Activated CD4-positive, alpha-beta T cell treated with anti-CD3 and anti-CD28 coated beads, Interleukin-2, amount 10 ng/mL, durations not matched to agents 7 days and 5 days (primary cell): Measurements from ENCODE around the gene MAN1A1. TPM values are rescaled to one million over a fixed set of nuclear protein-coding genes. Genes with fewer than 3 reads are reported as not detected.

Source experiments
- CTCF ChIA-PET: fragments of 350-600 bp; sonication (Branson Sonifier 250); formaldehyde crosslinking; loops from one replicate; lab custom pipeline; 2021; ENCODE audit warnings: antibody characterized with exemption; lab: Charles Lee
- POLR2A ChIA-PET: fragments of 350-600 bp; sonication (Branson Sonifier 250); formaldehyde crosslinking; loops from one replicate; lab custom pipeline; 2021; ENCODE audit warnings: antibody characterized with exemption; lab: Charles Lee
- DNase-seq: peaks from one replicate; pipeline ENCODE4 v3.0.0-alpha.2; 2020
- H3K27ac Mint-ChIP-seq: one replicate; pipeline ENCODE4 v1.8.0; 2021; ENCODE audit warnings: mild to moderate bottlenecking, moderate library complexity, mixed read lengths
- H3K27me3 Mint-ChIP-seq: one replicate; pipeline ENCODE4 v1.8.0; 2021; ENCODE audit warnings: mixed read lengths
- H3K36me3 Mint-ChIP-seq: one replicate; pipeline ENCODE4 v1.8.0; 2021; ENCODE audit warnings: low read depth, mixed read lengths
- H3K4me1 Mint-ChIP-seq: one replicate; pipeline ENCODE4 v1.8.0; 2021; ENCODE audit warnings: mixed read lengths
- H3K4me3 Mint-ChIP-seq: one replicate; pipeline ENCODE4 v1.8.0; 2021; ENCODE audit warnings: mild to moderate bottlenecking, moderate library complexity, mixed read lengths
- H3K9me3 Mint-ChIP-seq: one replicate; pipeline ENCODE4 v1.8.0; 2021; ENCODE audit warnings: mixed read lengths
- total RNA-seq, 2 experiments: library from RNA; stranded (reverse); gene quantifications; one replicate each; pipeline ENCODE4 v1.2.3, GENCODE V29; 2021

MAN1A1 gene
- total RNA-seq, 2 experiments from 2014 or later: 10.5 to 10.6 TPM

- DNase-seq: no peak
- Mint-ChIP-seq H3K27ac (no peak overlapping the region), H3K4me3 (no peak overlapping the region), H3K9me3 (no peaks in the 10 kb centered on the region), H3K4me1 (no peaks in the 10 kb centered on the region), H3K27me3 (no peaks in the 10 kb centered on the region), H3K36me3 (peaks cover 15% of the 10 kb centered on the region)
- ChIA-PET POLR2A (no interaction called here), CTCF (interaction anchor here (0.9 to 1.5 kb wide), 2 partner anchors 8 to 100 kb away, joined by 3 read pairs; no protein-coding TSS in a partner anchor)
Observed at GRCh38 chr6:119247504-119247903, 102.1 kb downstream of the MAN1A1 start.

- Mint-ChIP-seq H3K36me3 (peaks cover 9% of the 10 kb centered on the region), H3K27ac (no peak overlapping the region), H3K4me1 (no peaks in the 10 kb centered on the region), H3K27me3 (no peaks in the 10 kb centered on the region), H3K9me3 (no peaks in the 10 kb centered on the region), H3K4me3 (no peak overlapping the region)
- CTCF ChIA-PET: interaction anchor here (1.4 kb wide), 1 partner anchor 13 kb away, joined by 3 read pairs; no protein-coding TSS in a partner anchor
- DNase-seq: no peak
- POLR2A ChIA-PET: no interaction called here
Observed at GRCh38 chr6:119243657-119244056, 105.9 kb downstream of the MAN1A1 start.

- H3K9me3 Mint-ChIP-seq: no peaks in the 10 kb centered on the region
- CTCF ChIA-PET: interaction anchor here (1.4 kb wide), 1 partner anchor 13 kb away, joined by 3 read pairs; no protein-coding TSS in a partner anchor
- H3K4me3 Mint-ChIP-seq: no peak overlapping the region
- POLR2A ChIA-PET: no interaction called here
- H3K4me1 Mint-ChIP-seq: no peaks in the 10 kb centered on the region
- no peak overlapping the region for H3K27ac Mint-ChIP-seq
- DNase-seq: no peak
- peaks cover 9% of the 10 kb centered on the region for H3K36me3 Mint-ChIP-seq
- H3K27me3 Mint-ChIP-seq: no peaks in the 10 kb centered on the region
Observed at GRCh38 chr6:119243037-119243436, 106.5 kb downstream of the MAN1A1 start.

GRCh38 chr6:119241540-119242309, 107.8 kb downstream of the MAN1A1 start:
- no peak overlapping the region for H3K4me3 Mint-ChIP-seq

GRCh38 chr6:119241111-119241465, 108.5 kb downstream of the MAN1A1 start:
- Mint-ChIP-seq H3K36me3 (peaks cover 8% of the 10 kb centered on the region), H3K4me3 (no peak overlapping the region), H3K27ac (no peak overlapping the region), H3K27me3 (no peaks in the 10 kb centered on the region), H3K4me1 (no peaks in the 10 kb centered on the region), H3K9me3 (peaks cover 2% of the 10 kb centered on the region)
- CTCF ChIA-PET: no interaction called here
- POLR2A ChIA-PET: no interaction called here
- DNase-seq: no peak

More at GRCh38 chr6:119241540-119242309, 107.8 kb downstream of the MAN1A1 start:
- ChIA-PET CTCF (no interaction called here), POLR2A (no interaction called here)
- H3K36me3 Mint-ChIP-seq: peaks cover 4% of the 10 kb centered on the region
- H3K4me1 Mint-ChIP-seq: no peaks in the 10 kb centered on the region
- no peaks in the 10 kb centered on the region for H3K27me3 Mint-ChIP-seq
- H3K27ac Mint-ChIP-seq: no peak overlapping the region
- no peaks in the 10 kb centered on the region for H3K9me3 Mint-ChIP-seq
- DNase-seq: no peak

GRCh38 chr6:119240257-119241110, 109.1 kb downstream of the MAN1A1 start:
- CTCF ChIA-PET: no interaction called here
- no peak for DNase-seq
- H3K36me3 Mint-ChIP-seq: peaks cover 8% of the 10 kb centered on the region
- no peak overlapping the region for H3K4me3 Mint-ChIP-seq
- no peaks in the 10 kb centered on the region for H3K27me3 Mint-ChIP-seq
- no peaks in the 10 kb centered on the region for H3K4me1 Mint-ChIP-seq
- POLR2A ChIA-PET: no interaction called here
- peaks cover 3% of the 10 kb centered on the region for H3K9me3 Mint-ChIP-seq
- H3K27ac Mint-ChIP-seq: no peak overlapping the region

- no peak overlapping the region for H3K27ac Mint-ChIP-seq
- DNase-seq: no peak
- peaks cover 3% of the 10 kb centered on the region for H3K9me3 Mint-ChIP-seq
- peaks cover 12% of the 10 kb centered on the region for H3K36me3 Mint-ChIP-seq
- POLR2A ChIA-PET: no interaction called here
- CTCF ChIA-PET: interaction anchor here (1.3 kb wide), 1 partner anchor 13 kb away, joined by 3 read pairs; no protein-coding TSS in a partner anchor
- no peaks in the 10 kb centered on the region for H3K27me3 Mint-ChIP-seq
- peaks cover 5% of the 10 kb centered on the region for H3K4me1 Mint-ChIP-seq
- H3K4me3 Mint-ChIP-seq: no peak overlapping the region
Observed at GRCh38 chr6:119237177-119237715, 112.3 kb downstream of the MAN1A1 start.

GRCh38 chr6:119234941-119235340, 114.6 kb downstream of the MAN1A1 start:
- Mint-ChIP-seq H3K4me3 (no peak overlapping the region), H3K9me3 (peaks cover 3% of the 10 kb centered on the region), H3K27me3 (no peaks in the 10 kb centered on the region), H3K27ac (no peak overlapping the region), H3K4me1 (peaks cover 5% of the 10 kb centered on the region), H3K36me3 (peaks cover 12% of the 10 kb centered on the region)
- ChIA-PET POLR2A (no interaction called here), CTCF (no interaction called here)
- no peak for DNase-seq

GRCh38 chr6:119234457-119234856, 115.1 kb downstream of the MAN1A1 start:
- Mint-ChIP-seq H3K27me3 (no peaks in the 10 kb centered on the region), H3K27ac (no peak overlapping the region), H3K4me1 (peaks cover 5% of the 10 kb centered on the region), H3K36me3 (peaks cover 12% of the 10 kb centered on the region), H3K4me3 (no peak overlapping the region), H3K9me3 (peaks cover 3% of the 10 kb centered on the region)
- DNase-seq: no peak
- ChIA-PET POLR2A (no interaction called here), CTCF (no interaction called here)

GRCh38 chr6:119233312-119233984, 116.1 kb downstream of the MAN1A1 start:
- H3K27ac Mint-ChIP-seq: no peak overlapping the region
- H3K4me1 Mint-ChIP-seq: peaks cover 5% of the 10 kb centered on the region
- H3K4me3 Mint-ChIP-seq: no peak overlapping the region
- peaks cover 3% of the 10 kb centered on the region for H3K9me3 Mint-ChIP-seq
- ChIA-PET CTCF (no interaction called here), POLR2A (no interaction called here)
- DNase-seq: no peak
- H3K36me3 Mint-ChIP-seq: peaks cover 12% of the 10 kb centered on the region
- H3K27me3 Mint-ChIP-seq: no peaks in the 10 kb centered on the region

GRCh38 chr6:119231394-119231793, 118.2 kb downstream of the MAN1A1 start:
- CTCF ChIA-PET: interaction anchor here (0.6 kb wide), 1 partner anchor 44 kb away, joined by 3 read pairs; no protein-coding TSS in a partner anchor
- POLR2A ChIA-PET: no interaction called here
- H3K9me3 Mint-ChIP-seq: peaks cover 3% of the 10 kb centered on the region
- H3K27me3 Mint-ChIP-seq: no peaks in the 10 kb centered on the region
- no peak overlapping the region for H3K4me3 Mint-ChIP-seq
- H3K4me1 Mint-ChIP-seq: peaks cover 5% of the 10 kb centered on the region
- no peak for DNase-seq
- no peak overlapping the region for H3K27ac Mint-ChIP-seq
- H3K36me3 Mint-ChIP-seq: peaks cover 9% of the 10 kb centered on the region

GRCh38 chr6:119230160-119230559, 119.4 kb downstream of the MAN1A1 start:
- peaks cover 4% of the 10 kb centered on the region for H3K36me3 Mint-ChIP-seq
- H3K27ac Mint-ChIP-seq: no peak overlapping the region
- no peak for DNase-seq
- no peak overlapping the region for H3K4me3 Mint-ChIP-seq
- H3K9me3 Mint-ChIP-seq: no peaks in the 10 kb centered on the region
- POLR2A ChIA-PET: no interaction called here
- H3K27me3 Mint-ChIP-seq: no peaks in the 10 kb centered on the region
- H3K4me1 Mint-ChIP-seq: peaks cover 4% of the 10 kb centered on the region
- CTCF ChIA-PET: interaction anchor here (1.1 kb wide), 1 partner anchor 39 kb away, joined by 3 read pairs; no protein-coding TSS in a partner anchor
